ENCODE data around the gene YPEL3. TPM values are rescaled to one million over a fixed set of nuclear protein-coding genes. Genes with fewer than 3 reads are reported as not detected.

The YPEL3 gene
- total RNA-seq, 1 experiment from 2014 or later, result 52.7 TPM

GRCh38 chr16:30070490-30070889, 25.5 kb downstream of the YPEL3 start (continued):
- no peak for TF ChIP-seq ZNF232 (CRISPR knock-in tag; IDR thresholded peaks at IDR 0.05)
- TF ChIP-seq, protein P1, sequence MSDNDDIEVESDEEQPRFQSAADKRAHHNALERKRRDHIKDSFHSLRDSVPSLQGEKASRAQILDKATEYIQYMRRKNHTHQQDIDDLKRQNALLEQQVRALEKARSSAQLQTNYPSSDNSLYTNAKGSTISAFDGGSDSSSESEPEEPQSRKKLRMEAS (CRISPR knock-in tag; IDR thresholded peaks at IDR 0.05), result no peak
- TF ChIP-seq, protein P2, sequence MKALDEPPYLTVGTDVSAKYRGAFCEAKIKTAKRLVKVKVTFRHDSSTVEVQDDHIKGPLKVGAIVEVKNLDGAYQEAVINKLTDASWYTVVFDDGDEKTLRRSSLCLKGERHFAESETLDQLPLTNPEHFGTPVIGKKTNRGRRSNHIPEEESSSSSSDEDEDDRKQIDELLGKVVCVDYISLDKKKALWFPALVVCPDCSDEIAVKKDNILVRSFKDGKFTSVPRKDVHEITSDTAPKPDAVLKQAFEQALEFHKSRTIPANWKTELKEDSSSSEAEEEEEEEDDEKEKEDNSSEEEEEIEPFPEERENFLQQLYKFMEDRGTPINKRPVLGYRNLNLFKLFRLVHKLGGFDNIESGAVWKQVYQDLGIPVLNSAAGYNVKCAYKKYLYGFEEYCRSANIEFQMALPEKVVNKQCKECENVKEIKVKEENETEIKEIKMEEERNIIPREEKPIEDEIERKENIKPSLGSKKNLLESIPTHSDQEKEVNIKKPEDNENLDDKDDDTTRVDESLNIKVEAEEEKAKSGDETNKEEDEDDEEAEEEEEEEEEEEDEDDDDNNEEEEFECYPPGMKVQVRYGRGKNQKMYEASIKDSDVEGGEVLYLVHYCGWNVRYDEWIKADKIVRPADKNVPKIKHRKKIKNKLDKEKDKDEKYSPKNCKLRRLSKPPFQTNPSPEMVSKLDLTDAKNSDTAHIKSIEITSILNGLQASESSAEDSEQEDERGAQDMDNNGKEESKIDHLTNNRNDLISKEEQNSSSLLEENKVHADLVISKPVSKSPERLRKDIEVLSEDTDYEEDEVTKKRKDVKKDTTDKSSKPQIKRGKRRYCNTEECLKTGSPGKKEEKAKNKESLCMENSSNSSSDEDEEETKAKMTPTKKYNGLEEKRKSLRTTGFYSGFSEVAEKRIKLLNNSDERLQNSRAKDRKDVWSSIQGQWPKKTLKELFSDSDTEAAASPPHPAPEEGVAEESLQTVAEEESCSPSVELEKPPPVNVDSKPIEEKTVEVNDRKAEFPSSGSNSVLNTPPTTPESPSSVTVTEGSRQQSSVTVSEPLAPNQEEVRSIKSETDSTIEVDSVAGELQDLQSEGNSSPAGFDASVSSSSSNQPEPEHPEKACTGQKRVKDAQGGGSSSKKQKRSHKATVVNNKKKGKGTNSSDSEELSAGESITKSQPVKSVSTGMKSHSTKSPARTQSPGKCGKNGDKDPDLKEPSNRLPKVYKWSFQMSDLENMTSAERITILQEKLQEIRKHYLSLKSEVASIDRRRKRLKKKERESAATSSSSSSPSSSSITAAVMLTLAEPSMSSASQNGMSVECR (CRISPR knock-in tag; IDR thresholded peaks at IDR 0.05; ENCODE audit: borderline replicate concordance), result no peak
- TF ChIP-seq, protein P3, sequence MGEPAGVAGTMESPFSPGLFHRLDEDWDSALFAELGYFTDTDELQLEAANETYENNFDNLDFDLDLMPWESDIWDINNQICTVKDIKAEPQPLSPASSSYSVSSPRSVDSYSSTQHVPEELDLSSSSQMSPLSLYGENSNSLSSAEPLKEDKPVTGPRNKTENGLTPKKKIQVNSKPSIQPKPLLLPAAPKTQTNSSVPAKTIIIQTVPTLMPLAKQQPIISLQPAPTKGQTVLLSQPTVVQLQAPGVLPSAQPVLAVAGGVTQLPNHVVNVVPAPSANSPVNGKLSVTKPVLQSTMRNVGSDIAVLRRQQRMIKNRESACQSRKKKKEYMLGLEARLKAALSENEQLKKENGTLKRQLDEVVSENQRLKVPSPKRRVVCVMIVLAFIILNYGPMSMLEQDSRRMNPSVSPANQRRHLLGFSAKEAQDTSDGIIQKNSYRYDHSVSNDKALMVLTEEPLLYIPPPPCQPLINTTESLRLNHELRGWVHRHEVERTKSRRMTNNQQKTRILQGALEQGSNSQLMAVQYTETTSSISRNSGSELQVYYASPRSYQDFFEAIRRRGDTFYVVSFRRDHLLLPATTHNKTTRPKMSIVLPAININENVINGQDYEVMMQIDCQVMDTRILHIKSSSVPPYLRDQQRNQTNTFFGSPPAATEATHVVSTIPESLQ (CRISPR knock-in tag; IDR thresholded peaks at IDR 0.05), result no peak
- no peak for TF ChIP-seq ZNF317 (CRISPR knock-in tag; IDR thresholded peaks at IDR 0.05; ENCODE audit: borderline replicate concordance, low read depth)
- no peak for TF ChIP-seq ZNF425 (CRISPR knock-in tag; conservative IDR thresholded peaks at IDR 0.05)
- no peak for TF ChIP-seq E2F5 (CRISPR knock-in tag; IDR thresholded peaks at IDR 0.05)

GRCh38 chr16:30069611-30070462, 26.2 kb downstream of the YPEL3 start:
- Mint-ChIP-seq H3K27ac (peak overlapping the region; percentile 60; the same call in 1 of the 2 replicates), H3K36me3 (peaks cover 56% of the 10 kb centered on the region), H3K4me3 (no peak overlapping the region), H3K27me3 (ENCODE audit: low read depth) (no peaks in the 10 kb centered on the region), H3K4me1 (peaks cover 22% of the 10 kb centered on the region), H3K9me3 (no peaks in the 10 kb centered on the region)
- ChIA-PET POLR2A (no interaction called here), CTCF (interaction anchor here (1.2 to 2.9 kb wide), 2 partner anchors 15 to 23 kb away, joined by 4 to 7 read pairs; no protein-coding TSS in a partner anchor)
- ATAC-seq (no peak), DNase-seq (ENCODE audit: low spot score) (no peak)
- TF ChIP-seq SP1 (CRISPR knock-in tag; conservative IDR thresholded peaks at IDR 0.05) (no peak), NFYB (CRISPR knock-in tag; conservative IDR thresholded peaks at IDR 0.05; ENCODE audit: low read depth) (no peak)

All from WTC11 (cell line).